HG03342 (cell line): ENCODE measurements around the gene UGT1A6.
"Not testable (repeated sequence)": the region's sequence is repeated elsewhere in the genome, so short reads cannot be mapped to it uniquely, and the experiment has no call there.

Experiments
- ATAC-seq: cut with Tn5 transposase; IDR thresholded peaks from one replicate; pipeline ENCODE4 v1.9.1; 2021; ENCODE audit warnings: mild to moderate bottlenecking, moderate library complexity; ENCODE audit not compliant: unreplicated experiment

UGT1A6 gene

GRCh38 chr2:233714121-233714520, 21.4 kb downstream of the UGT1A6 start:
- no peak for ATAC-seq

GRCh38 chr2:233718552-233718951, 25.9 kb downstream of the UGT1A6 start, which contains the start of gene UGT1A4:
TSS of gene UGT1A4 (plus strand) at chr2:233718736. CDS start at chr2:233718821, 85 bp downstream.
- no peak for ATAC-seq

DNA sequence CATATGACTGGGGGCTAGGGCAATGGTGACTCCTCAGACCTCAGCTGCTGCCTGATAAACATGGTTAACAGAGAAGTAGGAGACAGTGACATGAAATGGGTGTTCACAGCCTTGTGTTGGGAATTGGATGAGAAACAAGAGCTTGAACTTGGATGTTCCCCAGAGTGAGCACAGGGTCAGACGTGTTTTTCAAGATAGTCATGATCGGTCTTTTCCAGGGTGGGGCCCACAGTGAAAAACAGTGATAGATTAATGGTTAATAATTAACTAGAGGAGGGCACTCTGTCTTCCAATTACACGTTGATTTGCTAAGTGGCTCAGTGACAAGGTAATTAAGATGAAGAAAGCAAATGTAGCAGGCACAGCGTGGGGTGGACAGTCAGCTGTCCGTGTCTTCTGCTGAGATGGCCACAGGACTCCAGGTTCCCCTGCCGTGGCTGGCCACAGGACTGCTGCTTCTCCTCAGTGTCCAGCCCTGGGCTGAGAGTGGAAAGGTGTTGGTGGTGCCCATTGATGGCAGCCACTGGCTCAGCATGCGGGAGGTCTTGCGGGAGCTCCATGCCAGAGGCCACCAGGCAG, 36.1 kb downstream of the UGT1A6 start, which contains the start of gene UGT1A3:
UGT1A3 (plus strand) TSS at position 320 of the 579 bp plus-strand sequence; CDS start at position 405, 85 bp downstream.
- no peak for ATAC-seq

DNA sequence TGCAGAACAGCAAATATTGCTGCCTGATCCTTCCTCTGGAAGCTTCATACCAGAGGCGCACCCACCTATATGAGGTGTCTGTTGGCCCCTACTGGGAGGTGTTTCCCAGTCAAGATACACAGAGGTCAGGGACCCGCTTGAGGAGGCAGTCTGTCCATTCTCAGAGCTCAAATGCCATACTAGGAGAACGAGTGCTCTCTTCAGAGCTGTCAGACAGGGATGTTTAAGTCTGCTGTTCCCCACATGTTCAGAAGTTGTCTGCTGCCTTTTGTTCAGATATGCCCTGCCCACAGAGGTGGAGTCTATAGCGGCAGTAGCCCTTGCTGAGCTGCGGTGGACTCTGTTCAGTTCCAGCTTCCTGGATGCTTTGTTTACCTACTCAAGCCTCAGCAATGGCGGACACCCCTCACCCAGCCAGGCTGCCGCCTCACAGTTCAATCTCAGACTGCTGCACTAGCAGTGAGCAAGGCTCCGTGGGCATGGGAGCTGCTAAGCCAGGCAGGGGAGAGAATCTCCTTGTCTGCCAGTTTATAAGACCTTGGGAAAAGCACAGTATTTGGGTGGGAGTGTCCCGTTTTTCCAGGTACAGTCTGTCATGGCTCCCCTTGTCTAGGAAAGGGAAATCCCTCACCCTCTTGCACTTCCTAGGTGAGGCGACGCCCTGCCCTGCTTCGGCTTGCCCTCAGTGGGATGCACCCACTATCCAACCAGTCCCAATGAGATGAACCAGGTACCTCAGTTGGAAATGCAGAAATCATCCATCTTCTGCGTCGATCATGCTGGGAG, 44.4 kb downstream of the UGT1A6 start:
- ATAC-seq = not testable (repeated sequence)

- ATAC-seq = no peak
Measured at GRCh38 chr2:233740870-233741269, 48.2 kb downstream of the UGT1A6 start.

- ATAC-seq = no peak
Measured at GRCh38 chr2:233743464-233744259, 51.0 kb downstream of the UGT1A6 start.

GRCh38 chr2:233745073-233745755, 52.5 kb downstream of the UGT1A6 start:
- no peak for ATAC-seq

DNA sequence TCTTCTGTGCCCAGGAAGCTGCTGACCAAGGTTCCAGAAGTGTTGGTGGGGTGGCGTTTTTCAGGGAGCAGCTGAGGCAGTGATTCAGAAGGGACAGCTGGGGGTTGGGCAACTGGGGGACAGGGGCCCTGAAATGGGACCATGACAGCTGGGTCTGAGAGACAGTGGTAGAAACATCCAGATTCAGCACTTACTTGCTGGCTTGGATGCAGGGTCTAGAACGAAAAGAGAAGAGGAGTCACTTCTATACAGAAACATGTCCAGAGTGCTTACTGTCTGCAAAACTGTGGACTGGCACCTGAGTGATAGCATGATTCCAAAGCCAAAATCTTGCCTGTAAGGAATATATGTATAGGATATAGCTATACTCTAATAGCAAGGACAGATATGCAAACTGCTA, 53.1 kb downstream of the UGT1A6 start:
- not testable (repeated sequence) for ATAC-seq

- no peak for ATAC-seq
Measured at GRCh38 chr2:233746475-233747282, 54.0 kb downstream of the UGT1A6 start.

DNA sequence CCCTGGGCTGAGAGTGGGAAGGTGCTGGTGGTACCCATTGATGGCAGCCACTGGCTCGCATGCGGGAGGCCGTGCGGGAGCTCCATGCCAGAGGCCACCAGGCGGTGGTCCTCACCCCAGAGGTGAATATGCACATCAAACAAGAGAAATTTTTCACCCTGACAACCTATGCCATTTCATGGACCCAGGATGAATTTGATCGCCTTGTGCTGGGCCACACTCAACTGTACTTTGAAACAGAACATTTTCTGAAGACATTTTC, 54.5 kb downstream of the UGT1A6 start:
- no peak for ATAC-seq

- ATAC-seq = not testable (repeated sequence)
Measured at GRCh38 chr2:233750689-233751088, 58.0 kb downstream of the UGT1A6 start.

- not testable (repeated sequence) for ATAC-seq
Measured at GRCh38 chr2:233751212-233752009, 58.7 kb downstream of the UGT1A6 start.

- ATAC-seq = no peak
Measured at GRCh38 chr2:233754872-233755611, 62.4 kb downstream of the UGT1A6 start.

GRCh38 chr2:233756429-233757081, 63.9 kb downstream of the UGT1A6 start:
- ATAC-seq = no peak

- ATAC-seq = no peak
Measured at GRCh38 chr2:233758141-233758540, 65.5 kb downstream of the UGT1A6 start.

DNA sequence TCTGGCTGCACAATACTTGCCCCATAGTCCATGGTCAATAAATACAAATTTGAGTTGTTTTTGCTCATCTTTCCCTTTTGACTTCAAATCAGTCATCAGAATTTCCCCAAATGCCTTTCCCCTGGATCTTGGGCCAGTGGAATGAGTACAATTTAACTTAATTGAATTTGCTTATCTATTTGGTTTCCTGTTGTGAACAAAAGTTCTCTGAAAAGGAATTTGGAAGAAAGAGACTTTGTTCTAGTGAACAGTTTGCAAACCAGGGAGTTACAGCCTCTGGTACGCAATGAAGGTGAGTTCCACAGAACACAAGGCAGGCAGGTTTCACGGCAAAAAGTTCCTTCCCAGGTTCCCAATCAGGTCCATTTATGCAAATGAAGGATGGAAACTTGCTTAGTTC, 66.2 kb downstream of the UGT1A6 start:
- no peak for ATAC-seq

DNA sequence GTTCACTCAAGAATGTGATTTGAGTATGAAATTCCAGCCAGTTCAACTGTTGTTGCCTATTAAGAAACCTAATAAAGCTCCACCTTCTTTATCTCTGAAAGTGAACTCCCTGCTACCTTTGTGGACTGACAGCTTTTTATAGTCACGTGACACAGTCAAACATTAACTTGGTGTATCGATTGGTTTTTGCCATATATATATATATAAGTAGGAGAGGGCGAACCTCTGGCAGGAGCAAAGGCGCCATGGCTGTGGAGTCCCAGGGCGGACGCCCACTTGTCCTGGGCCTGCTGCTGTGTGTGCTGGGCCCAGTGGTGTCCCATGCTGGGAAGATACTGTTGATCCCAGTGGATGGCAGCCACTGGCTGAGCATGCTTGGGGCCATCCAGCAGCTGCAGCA, 67.4 kb downstream of the UGT1A6 start, which contains the start of gene UGT1A1:
UGT1A1 (plus strand) TSS at position 228 of the 400 bp plus-strand sequence; CDS start at position 246, 18 bp downstream.
- ATAC-seq = no peak
